HepG2 (cell line): Measurements from ENCODE around the gene FAM240A. TPM values are rescaled to one million over a fixed set of nuclear protein-coding genes. Genes with fewer than 3 reads are reported as not detected.

Experiments used
- ATAC-seq: fragments of 200-7000 bp; cut with Tn5 transposase; 3 replicates; pipeline ENCODE4 v1.9.1; 2020; ENCODE audit warnings: mild to moderate bottlenecking, moderate library complexity
- BruUV-seq: library from RNA; stranded (reverse); fragments of 400-500 nt; replicated peaks from 2 replicates; lab custom pipeline; 2021; lab: Mats Ljungman, UMichigan
- CTCF ChIA-PET: fragments of 300-600 bp; formaldehyde crosslinking; extraction: SDS; loops from one replicate; lab custom pipeline; 2021; ENCODE audit warnings: low total read pairs, inconsistent platforms, low intra/inter-chr PET ratio; lab: Yijun Ruan, JAX
- POLR2A ChIA-PET: fragments of 350-600 bp; sonication (Branson Sonifier 250); formaldehyde crosslinking; loops from one replicate; lab custom pipeline; 2020; ENCODE audit warnings: antibody characterized with exemption, inconsistent platforms; lab: Yijun Ruan, JAX
- DNase-seq: peaks from one replicate; pipeline ENCODE4 v3.0.0-alpha.2; 2015; ENCODE audit warnings: low spot score
- FAIRE-seq: peaks from 3 replicates; lab custom pipeline; 2011; peaks lifted over from hg19 to GRCh38; lab: Jason Lieb, UNC
- H2AFZ ChIP-seq: one replicate; pipeline ENCODE4 v1.6.1; 2011; ENCODE audit warnings: low read length, inconsistent platforms
- H3K27ac ChIP-seq: fragments of 300-600 bp; 3 replicates; pipeline ENCODE4 v1.8.0; 2011; ENCODE audit warnings: mixed run types, mild to moderate bottlenecking, mixed read lengths, low read length, inconsistent platforms; ENCODE audit not compliant: insufficient read depth; ENCODE audit errors: extremely low read length
- H3K27me3 ChIP-seq, 2 experiments: fragments of 200-600 bp in 1 of 2; 2 replicates in 1 of 2; 3 replicates in 1 of 2; pipeline versions ENCODE4 v1.6.0 to v1.8.0; 2011; ENCODE audit warnings: low read length in 2 of 2, mild to moderate bottlenecking in 2 of 2, moderate library complexity in 2 of 2, inconsistent platforms in 1 of 2; ENCODE audit not compliant: insufficient read depth in 2 of 2, control insufficient read depth in 1 of 2
- H3K36me3 ChIP-seq, 2 experiments: fragments of 200-600 bp in 1 of 2; replicated peaks in 1 of 2; 2 replicates in 1 of 2; 3 replicates in 1 of 2; pipeline versions ENCODE4 v1.5.1 to v1.8.0; 2011; ENCODE audit warnings: low read length in 2 of 2, inconsistent platforms in 1 of 2; ENCODE audit not compliant: insufficient read depth in 2 of 2, control insufficient read depth in 1 of 2
- H3K4me1 ChIP-seq: 2 replicates; pipeline ENCODE4 v1.5.1; 2012; ENCODE audit warnings: low read length, inconsistent platforms; ENCODE audit not compliant: insufficient read depth
- H3K4me2 ChIP-seq: 2 replicates; pipeline ENCODE4 v1.6.0; 2011; ENCODE audit warnings: low read depth, low read length, inconsistent platforms
- H3K4me3 ChIP-seq, 3 experiments: fragments of 200-600 bp in 1 of 3; sonication (generic), shearing (Covaris generic) in 1 of 3; replicated peaks in 1 of 3; 2 replicates each; pipeline ENCODE4 v1.5.1; 2011 to 2016; ENCODE audit warnings: low read length in 3 of 3, inconsistent platforms in 2 of 3, low read depth in 2 of 3, mild to moderate bottlenecking in 2 of 3, control low read depth in 1 of 3, mixed read lengths in 1 of 3; ENCODE audit not compliant: insufficient read depth in 1 of 3
- H3K79me2 ChIP-seq: one replicate; pipeline ENCODE4 v1.6.1; 2011; ENCODE audit warnings: low read length, inconsistent platforms; ENCODE audit not compliant: insufficient read depth
- H3K9ac ChIP-seq: 2 replicates; pipeline ENCODE4 v1.6.0; 2011; ENCODE audit warnings: mild to moderate bottlenecking, low read depth, low read length, inconsistent platforms; ENCODE audit not compliant: insufficient read depth
- H3K9me3 ChIP-seq: 2 replicates; pipeline ENCODE4 v1.5.1; 2012; ENCODE audit warnings: mild to moderate bottlenecking, low read length
- H4K20me1 ChIP-seq: 2 replicates; pipeline ENCODE4 v1.6.0; 2011; ENCODE audit warnings: inconsistent platforms, mild to moderate bottlenecking, low read length, moderate library complexity; ENCODE audit not compliant: insufficient read depth
- IKZF1 ChIP-seq: fragments of 450-650 bp; IDR thresholded peaks from 2 replicates; pipeline ENCODE4 v1.7.1; 2016
- NFIC ChIP-seq: IDR thresholded peaks from 2 replicates; pipeline ENCODE4 v1.6.1; 2012; ENCODE audit warnings: mild to moderate bottlenecking, low read length, inconsistent platforms
- NRL ChIP-seq: sonication (generic); formaldehyde crosslinking; IDR thresholded peaks from 2 replicates; pipeline ENCODE4 v1.5.0; 2020; ENCODE audit warnings: missing genetic modification reagents, mild to moderate bottlenecking, moderate library complexity, borderline replicate concordance
- POLR2AphosphoS2 ChIP-seq: IDR thresholded peaks from 2 replicates; pipeline ENCODE4 v1.6.1; 2011; ENCODE audit warnings: low read depth, low read length, improper control_type of control experiment
- PTBP1 ChIP-seq: fragments of 200-400 bp; formaldehyde crosslinking; IDR thresholded peaks from 2 replicates; pipeline ENCODE4 v1.6.1; 2018; ENCODE audit warnings: low read length, low read depth; ENCODE audit not compliant: poor library complexity, severe bottlenecking
- SCMH1 ChIP-seq: sonication (generic); formaldehyde crosslinking; IDR thresholded peaks from 2 replicates; pipeline ENCODE4 v1.9.0; 2021; ENCODE audit warnings: missing genetic modification reagents, mild to moderate bottlenecking, borderline replicate concordance
- SPEN ChIP-seq: sonication (generic); formaldehyde crosslinking; IDR thresholded peaks from 2 replicates; pipeline ENCODE4 v1.5.1; 2020; ENCODE audit warnings: low read depth, mild to moderate bottlenecking, missing genetic modification reagents
- ZNF589 ChIP-seq: sonication (generic); formaldehyde crosslinking; conservative IDR thresholded peaks from 2 replicates; pipeline ENCODE4 v1.8.0; 2022; ENCODE audit warnings: mild to moderate bottlenecking, moderate library complexity, missing genetic modification reagents
- WGBS: methylation state at CpG from one replicate; pipeline ENCODE4 v1.1.6; 2017; ENCODE audit warnings: low lambda C conversion rate; 5-methylcytosine and 5-hydroxymethylcytosine counted together
- in situ Hi-C: cut with HindIII; loops from 2 replicates; pipeline ENCODE4 v1.10.0; 2017; ENCODE audit warnings: low pct_unique_long_range_greater_than_20kb; ENCODE audit not compliant: extremely low pct_ligation_motif_present
- intact Hi-C: fragments of 100-400 bp; cut with micrococcal nuclease; formaldehyde crosslinking; loops from one replicate; pipeline ENCODE4 v1.10.0; 2022; ENCODE audit not compliant: unreplicated experiment
- polyA plus RNA-seq, 8 experiments: library from polyadenylated mRNA; depleted of rRNA in 3 of 8; stranded (reverse) in 7 of 8; unstranded in 1 of 8; fragments of >200 nt; fragmentation: Illumina TruSeq in 4 of 8; extraction: Trizol in 4 of 8; gene quantifications; 2 replicates each; pipeline versions ENCODE4 v1.2.1 to v1.2.3, GENCODE V29; 2011 to 2016; ENCODE audit warnings: low read depth in 4 of 8, missing spikeins in 1 of 8, mixed read lengths in 1 of 8; ENCODE audit not compliant: insufficient read depth in 1 of 8
- total RNA-seq, 5 experiments: library from RNA; depleted of rRNA; stranded (reverse); fragments of >200 nt; fragmentation: Illumina TruSeq; extraction: Trizol; gene quantifications; 2 replicates each; pipeline ENCODE4 v1.2.3, GENCODE V29; 2016; ENCODE audit warnings: low read depth in 1 of 5
- TF ChIP-seq, protein P1 (sequence below): sonication (generic); formaldehyde crosslinking; IDR thresholded peaks from 2 replicates; pipeline ENCODE4 v1.4.0; 2020; ENCODE audit warnings: low read depth, mild to moderate bottlenecking, missing genetic modification reagents
- TF ChIP-seq, protein P2 (sequence below): sonication (generic); formaldehyde crosslinking; IDR thresholded peaks from 2 replicates; pipeline ENCODE4 v1.5.1; 2020; ENCODE audit warnings: mild to moderate bottlenecking, missing genetic modification reagents, moderate library complexity
- TF ChIP-seq, protein P3 (sequence below): sonication (generic); formaldehyde crosslinking; IDR thresholded peaks from 2 replicates; pipeline ENCODE4 v1.5.0; 2020; ENCODE audit warnings: missing genetic modification reagents, mild to moderate bottlenecking, borderline replicate concordance

The FAM240A gene
- total and polyA plus RNA-seq, 2 of the 13 experiments (the other 11 are each of a cell fraction or from before 2014, with no cell fraction given) = not detected

DNA sequence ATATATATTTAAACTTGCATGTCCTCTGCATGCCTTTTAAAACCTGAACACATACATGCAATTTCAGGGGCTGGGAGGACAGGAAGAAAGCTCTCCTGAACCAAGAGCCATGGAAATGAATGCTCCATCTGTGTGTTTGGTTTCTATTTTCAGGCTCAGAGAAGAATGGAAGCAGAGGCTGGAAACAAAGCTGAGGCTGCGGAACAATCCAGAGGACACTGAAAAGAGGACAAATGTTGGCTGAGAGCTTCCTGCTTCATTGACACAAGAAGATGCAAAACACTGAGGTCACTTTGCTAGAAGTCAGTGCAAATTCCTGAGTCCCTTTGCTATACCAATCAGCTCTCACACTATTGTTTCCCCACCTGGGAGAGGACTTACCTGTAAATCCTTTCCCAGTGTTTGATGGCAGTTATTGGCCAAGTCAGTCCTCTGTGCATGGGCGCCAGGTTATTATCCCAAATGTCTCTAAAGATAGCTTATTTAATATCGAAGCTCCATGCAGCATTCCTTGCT is 12.7 kb downstream of the FAM240A start:
- no peak overlapping the region for H2AFZ ChIP-seq
- H3K9ac ChIP-seq = no peak overlapping the region
- no peaks in the 10 kb centered on the region for H3K79me2 ChIP-seq
- 56% methylated on average over 3 of the region's 3 CpGs for WGBS
- H3K27ac ChIP-seq = no peak overlapping the region
- DNase-seq (no peak), ATAC-seq (no peak), FAIRE-seq (no peak)
- POLR2A ChIA-PET = no interaction called here
- no TSS peak for BruUV-seq
- no peak overlapping the region for H3K4me3 ChIP-seq
- H4K20me1 ChIP-seq = no peaks in the 10 kb centered on the region
- H3K4me2 ChIP-seq = no peak overlapping the region
- in situ Hi-C loops (no loop called here), intact Hi-C loops (no loop called here)
- CTCF ChIA-PET = no interaction called here
- H3K9me3 ChIP-seq = no peaks in the 10 kb centered on the region
- no peaks in the 10 kb centered on the region for H3K4me1 ChIP-seq
- no peaks in the 10 kb centered on the region for H3K36me3 ChIP-seq
- H3K27me3 ChIP-seq = peaks cover 0 to 2% of the 10 kb centered on the region in 2 experiments; a peak in 1 of 5 replicates
- no peak for TF ChIP-seq PTBP1
- TF ChIP-seq, protein P1, sequence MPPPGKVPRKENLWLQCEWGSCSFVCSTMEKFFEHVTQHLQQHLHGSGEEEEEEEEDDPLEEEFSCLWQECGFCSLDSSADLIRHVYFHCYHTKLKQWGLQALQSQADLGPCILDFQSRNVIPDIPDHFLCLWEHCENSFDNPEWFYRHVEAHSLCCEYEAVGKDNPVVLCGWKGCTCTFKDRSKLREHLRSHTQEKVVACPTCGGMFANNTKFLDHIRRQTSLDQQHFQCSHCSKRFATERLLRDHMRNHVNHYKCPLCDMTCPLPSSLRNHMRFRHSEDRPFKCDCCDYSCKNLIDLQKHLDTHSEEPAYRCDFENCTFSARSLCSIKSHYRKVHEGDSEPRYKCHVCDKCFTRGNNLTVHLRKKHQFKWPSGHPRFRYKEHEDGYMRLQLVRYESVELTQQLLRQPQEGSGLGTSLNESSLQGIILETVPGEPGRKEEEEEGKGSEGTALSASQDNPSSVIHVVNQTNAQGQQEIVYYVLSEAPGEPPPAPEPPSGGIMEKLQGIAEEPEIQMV (CRISPR knock-in tag) = no peak

DNA sequence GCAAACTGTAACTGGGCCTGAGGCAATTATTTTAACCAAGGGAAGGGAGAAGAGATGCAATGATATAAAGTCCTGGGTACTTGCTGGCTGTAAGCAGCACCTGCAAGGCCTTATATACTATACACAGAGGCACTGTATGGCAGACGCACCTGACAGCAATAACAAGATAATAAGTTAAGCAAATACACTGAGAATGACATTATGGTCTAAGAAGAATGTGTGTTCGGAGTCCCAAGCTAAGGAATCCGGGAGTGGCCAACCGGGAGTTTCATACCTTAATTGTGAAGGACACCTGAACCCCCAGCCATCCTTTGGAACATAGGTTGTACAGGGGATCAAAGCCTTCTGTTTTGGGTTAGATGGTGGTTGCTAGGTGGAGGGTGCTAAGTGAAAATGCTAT is 13.7 kb downstream of the FAM240A start:
- no TSS peak for BruUV-seq
- no peaks in the 10 kb centered on the region for H3K4me1 ChIP-seq
- H3K36me3 ChIP-seq = no peaks in the 10 kb centered on the region
- no peak overlapping the region for H3K4me2 ChIP-seq
- H3K27ac ChIP-seq = no peak overlapping the region
- intact Hi-C loops = no loop called here
- in situ Hi-C loops = no loop called here
- H3K27me3 ChIP-seq = no peaks in the 10 kb centered on the region; a peak in 1 of 5 replicates
- WGBS = 21% methylated on average over 4 of the region's 4 CpGs
- CTCF ChIA-PET = no interaction called here
- DNase-seq = no peak
- FAIRE-seq = no peak
- no peak overlapping the region for H2AFZ ChIP-seq
- H3K79me2 ChIP-seq = no peaks in the 10 kb centered on the region
- ATAC-seq = no peak
- H4K20me1 ChIP-seq = no peaks in the 10 kb centered on the region
- no peaks in the 10 kb centered on the region for H3K9me3 ChIP-seq
- no peak overlapping the region for H3K4me3 ChIP-seq
- POLR2A ChIA-PET = no interaction called here
- H3K9ac ChIP-seq = no peak overlapping the region
- TF ChIP-seq SPEN (CRISPR knock-in tag) (no peak), NFIC (no peak), POLR2AphosphoS2 (no peak), IKZF1 (no peak), NRL (no peak), ZNF589 (no peak), SCMH1 (CRISPR knock-in tag) (no peak)
- TF ChIP-seq, protein P2, sequence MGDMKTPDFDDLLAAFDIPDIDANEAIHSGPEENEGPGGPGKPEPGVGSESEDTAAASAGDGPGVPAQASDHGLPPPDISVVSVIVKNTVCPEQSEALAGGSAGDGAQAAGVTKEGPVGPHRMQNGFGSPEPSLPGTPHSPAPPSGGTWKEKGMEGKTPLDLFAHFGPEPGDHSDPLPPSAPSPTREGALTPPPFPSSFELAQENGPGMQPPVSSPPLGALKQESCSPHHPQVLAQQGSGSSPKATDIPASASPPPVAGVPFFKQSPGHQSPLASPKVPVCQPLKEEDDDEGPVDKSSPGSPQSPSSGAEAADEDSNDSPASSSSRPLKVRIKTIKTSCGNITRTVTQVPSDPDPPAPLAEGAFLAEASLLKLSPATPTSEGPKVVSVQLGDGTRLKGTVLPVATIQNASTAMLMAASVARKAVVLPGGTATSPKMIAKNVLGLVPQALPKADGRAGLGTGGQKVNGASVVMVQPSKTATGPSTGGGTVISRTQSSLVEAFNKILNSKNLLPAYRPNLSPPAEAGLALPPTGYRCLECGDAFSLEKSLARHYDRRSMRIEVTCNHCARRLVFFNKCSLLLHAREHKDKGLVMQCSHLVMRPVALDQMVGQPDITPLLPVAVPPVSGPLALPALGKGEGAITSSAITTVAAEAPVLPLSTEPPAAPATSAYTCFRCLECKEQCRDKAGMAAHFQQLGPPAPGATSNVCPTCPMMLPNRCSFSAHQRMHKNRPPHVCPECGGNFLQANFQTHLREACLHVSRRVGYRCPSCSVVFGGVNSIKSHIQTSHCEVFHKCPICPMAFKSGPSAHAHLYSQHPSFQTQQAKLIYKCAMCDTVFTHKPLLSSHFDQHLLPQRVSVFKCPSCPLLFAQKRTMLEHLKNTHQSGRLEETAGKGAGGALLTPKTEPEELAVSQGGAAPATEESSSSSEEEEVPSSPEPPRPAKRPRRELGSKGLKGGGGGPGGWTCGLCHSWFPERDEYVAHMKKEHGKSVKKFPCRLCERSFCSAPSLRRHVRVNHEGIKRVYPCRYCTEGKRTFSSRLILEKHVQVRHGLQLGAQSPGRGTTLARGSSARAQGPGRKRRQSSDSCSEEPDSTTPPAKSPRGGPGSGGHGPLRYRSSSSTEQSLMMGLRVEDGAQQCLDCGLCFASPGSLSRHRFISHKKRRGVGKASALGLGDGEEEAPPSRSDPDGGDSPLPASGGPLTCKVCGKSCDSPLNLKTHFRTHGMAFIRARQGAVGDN = no peak
- TF ChIP-seq, protein P3, sequence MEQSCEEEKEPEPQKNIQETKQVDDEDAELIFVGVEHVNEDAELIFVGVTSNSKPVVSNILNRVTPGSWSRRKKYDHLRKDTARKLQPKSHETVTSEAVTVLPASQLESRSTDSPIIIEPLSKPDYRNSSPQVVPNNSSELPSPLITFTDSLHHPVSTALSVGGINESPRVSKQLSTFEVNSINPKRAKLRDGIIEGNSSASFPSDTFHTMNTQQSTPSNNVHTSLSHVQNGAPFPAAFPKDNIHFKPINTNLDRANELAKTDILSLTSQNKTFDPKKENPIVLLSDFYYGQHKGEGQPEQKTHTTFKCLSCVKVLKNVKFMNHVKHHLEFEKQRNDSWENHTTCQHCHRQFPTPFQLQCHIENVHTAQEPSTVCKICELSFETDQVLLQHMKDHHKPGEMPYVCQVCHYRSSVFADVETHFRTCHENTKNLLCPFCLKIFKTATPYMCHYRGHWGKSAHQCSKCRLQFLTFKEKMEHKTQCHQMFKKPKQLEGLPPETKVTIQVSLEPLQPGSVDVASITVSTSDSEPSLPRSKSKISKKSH (CRISPR knock-in tag) = no peak
